Naive thymus-derived CD4-positive, alpha-beta T cell (primary cell): Measurements from ENCODE around the gene CHKB. TPM values are rescaled to one million over a fixed set of nuclear protein-coding genes. Genes with fewer than 3 reads are reported as not detected.

Experiments
- ATAC-seq: fragments of 150-1000 bp; cut with Tn5 transposase; 2 replicates; pipeline ENCODE4 v1.10.0; 2021; ENCODE audit warnings: mild to moderate bottlenecking, moderate library complexity
- CTCF ChIA-PET: fragments of 350-600 bp; sonication (Branson Sonifier 250); formaldehyde crosslinking; loops from one replicate; lab custom pipeline; 2021; ENCODE audit warnings: antibody characterized with exemption; lab: Charles Lee
- POLR2A ChIA-PET: fragments of 350-600 bp; sonication (Branson Sonifier 250); formaldehyde crosslinking; loops from one replicate; lab custom pipeline; 2021; ENCODE audit warnings: antibody characterized with exemption, inconsistent platforms; lab: Charles Lee
- DNase-seq, 9 donors: peaks; one replicate each; pipeline versions ENCODE4 v3.0.0 to v3.0.0-alpha.2; 2020 to 2022; ENCODE audit warnings: mixed read lengths in 1 of 9
- H3K27ac ChIP-seq: one replicate; pipeline ENCODE4 v1.7.0; 2013; ENCODE audit warnings: mild to moderate bottlenecking, low read depth, low read length, moderate library complexity
- H3K27me3 ChIP-seq, 2 donors: one replicate each; pipeline ENCODE4 v1.7.0; 2013; ENCODE audit warnings: low read length in 2 of 2, mild to moderate bottlenecking in 2 of 2, moderate library complexity in 2 of 2; ENCODE audit not compliant: control insufficient read depth in 2 of 2, insufficient read depth in 2 of 2
- H3K36me3 ChIP-seq, 3 experiments: 1 replicate in 2 of 3; 2 replicates in 1 of 3; pipeline ENCODE4 v1.7.0; 2013; ENCODE audit warnings: low read length in 3 of 3, mild to moderate bottlenecking in 3 of 3, moderate library complexity in 1 of 3; ENCODE audit not compliant: insufficient read depth in 3 of 3, control insufficient read depth in 2 of 3
- H3K4me1 ChIP-seq, 2 donors: one replicate each; pipeline ENCODE4 v1.7.0; 2013; ENCODE audit warnings: low read length in 2 of 2, mild to moderate bottlenecking in 2 of 2, moderate library complexity in 1 of 2; ENCODE audit not compliant: control insufficient read depth in 2 of 2, insufficient read depth in 2 of 2
- H3K4me3 ChIP-seq: 2 replicates; pipeline ENCODE4 v1.7.0; 2013; ENCODE audit warnings: mild to moderate bottlenecking, low read length
- H3K9me3 ChIP-seq, 3 experiments: 1 replicate in 2 of 3; 2 replicates in 1 of 3; pipeline ENCODE4 v1.7.0; 2013; ENCODE audit warnings: low read length in 3 of 3; ENCODE audit not compliant: control insufficient read depth in 2 of 3
- H3K27ac Mint-ChIP-seq, 9 donors: one replicate each; pipeline ENCODE4 v1.8.0; 2020 to 2022; ENCODE audit warnings: mixed read lengths in 9 of 9, mild to moderate bottlenecking in 8 of 9, moderate library complexity in 5 of 9, inconsistent platforms in 2 of 9
- H3K27me3 Mint-ChIP-seq, 5 donors: one replicate each; pipeline ENCODE4 v1.8.0; 2021 to 2022; ENCODE audit warnings: mixed read lengths in 5 of 5, mild to moderate bottlenecking in 1 of 5
- H3K36me3 Mint-ChIP-seq, 5 donors: one replicate each; pipeline ENCODE4 v1.8.0; 2020 to 2022; ENCODE audit warnings: mixed read lengths in 5 of 5, mild to moderate bottlenecking in 3 of 5, inconsistent platforms in 1 of 5
- H3K4me1 Mint-ChIP-seq, 7 donors: one replicate each; pipeline ENCODE4 v1.8.0; 2020 to 2022; ENCODE audit warnings: mixed read lengths in 7 of 7, mild to moderate bottlenecking in 3 of 7, inconsistent platforms in 1 of 7
- H3K4me3 Mint-ChIP-seq, 10 donors: one replicate each; pipeline ENCODE4 v1.8.0; 2020 to 2022; ENCODE audit warnings: mild to moderate bottlenecking in 10 of 10, mixed read lengths in 10 of 10, moderate library complexity in 6 of 10, inconsistent platforms in 2 of 10
- H3K9me3 Mint-ChIP-seq, 11 donors: one replicate each; pipeline ENCODE4 v1.8.0; 2020 to 2022; ENCODE audit warnings: mixed read lengths in 11 of 11, mild to moderate bottlenecking in 4 of 11, inconsistent platforms in 1 of 11, moderate library complexity in 1 of 11
- intact Hi-C, 2 donors: fragments of 100-400 bp; cut with micrococcal nuclease; formaldehyde crosslinking; loops; one replicate each; pipeline ENCODE4 v1.15.1; 2023
- polyA plus RNA-seq, 2 donors: library from polyadenylated mRNA; unstranded; fragments of 300-500 nt; fragmentation: Illumina TruSeq; gene quantifications; one replicate each; pipeline ENCODE4 v1.2.3, GENCODE V29; 2021
- total RNA-seq, 6 experiments: library from RNA in 5 of 6; stranded (reverse) in 5 of 6; gene quantifications; 1 replicate in 5 of 6; 2 replicates in 1 of 6; pipeline ENCODE4 v1.2.3 and lab custom pipeline; 2021 to 2026

The CHKB gene
- total and polyA plus RNA-seq, 7 experiments from 2014 or later, result 24.2 to 214 (median 158) TPM

DNA sequence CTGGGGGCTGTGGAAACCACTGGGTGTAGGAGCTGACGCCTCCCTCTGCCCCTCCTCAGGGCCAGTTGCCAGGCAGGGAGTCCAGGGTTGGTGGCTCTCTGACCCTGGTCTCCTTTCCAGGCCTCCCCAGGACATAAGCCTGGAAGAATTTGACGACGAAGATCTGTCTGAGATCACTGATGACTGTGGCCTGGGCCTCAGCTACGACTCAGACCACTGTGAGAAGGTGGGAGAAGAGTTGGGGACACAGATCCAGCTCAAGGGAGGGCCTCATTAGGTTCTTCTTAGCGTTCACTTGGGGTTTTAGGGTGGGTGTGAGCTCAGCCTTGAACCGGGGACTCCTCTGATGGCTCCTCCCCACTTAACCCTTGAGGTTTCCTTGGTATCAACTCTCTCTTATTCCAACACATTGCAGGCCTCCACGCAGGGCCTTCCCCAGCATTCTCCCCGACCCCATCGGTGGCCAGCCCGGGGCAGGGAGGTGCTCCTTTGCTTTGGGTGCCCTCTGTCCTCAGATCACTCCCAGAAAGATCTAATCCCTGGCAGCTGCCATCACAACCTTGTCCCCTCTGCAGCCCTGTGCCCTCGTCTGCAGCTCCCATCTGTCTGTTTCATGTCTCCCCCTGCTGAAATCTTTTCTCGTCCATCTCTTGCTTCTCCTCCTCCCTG is 19.2 kb upstream of the CHKB start:
- POLR2A ChIA-PET, result interaction anchor here (1.1 kb wide), 1 partner anchor 36 kb away, joined by 3 read pairs; no protein-coding TSS in a partner anchor
- Mint-ChIP-seq H3K27ac (peak overlapping the region in 2 of 9 donors; percentile 67 to 82), H3K36me3 (peaks cover 4 to 18% (median 8%) of the 10 kb centered on the region in 5 donors)

DNA sequence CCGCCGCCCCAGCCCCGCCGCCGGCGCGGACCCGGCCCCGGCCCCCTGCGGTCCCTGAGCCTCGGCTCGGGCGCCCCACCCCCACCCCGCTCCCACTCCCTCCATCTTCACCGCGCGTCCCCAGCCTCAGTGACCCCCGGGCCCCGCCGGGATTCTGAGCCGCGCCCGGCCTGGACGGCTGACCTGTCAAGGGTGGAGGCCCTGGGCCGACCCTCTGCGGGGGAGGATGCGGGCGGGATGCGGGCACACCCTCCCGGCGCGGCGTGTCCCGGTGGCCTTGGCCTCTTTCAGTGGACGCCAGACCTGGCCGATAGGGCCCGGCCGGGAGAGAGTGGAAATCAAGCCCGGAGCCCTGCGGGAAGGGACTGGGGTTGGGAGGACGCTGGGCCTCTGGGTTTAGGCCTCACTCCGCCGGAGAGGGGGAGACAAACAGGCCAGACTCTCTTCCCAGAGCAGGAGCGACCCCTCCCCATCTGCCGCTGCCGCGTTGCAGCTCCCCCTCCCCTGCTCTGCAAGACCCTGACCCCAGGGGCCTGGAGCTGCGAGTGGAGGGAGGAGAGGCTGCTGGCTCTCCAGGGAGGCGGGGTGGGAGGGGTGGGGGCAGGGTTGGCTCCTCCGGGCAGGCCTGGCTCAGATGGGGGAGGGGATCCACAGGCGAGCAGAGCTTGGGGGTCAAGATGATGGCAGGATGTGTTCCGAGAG is 18.5 kb upstream of the CHKB start:
- peaks cover 0 to 4% of the 10 kb centered on the region in 2 donors for H3K4me1 ChIP-seq
- DNase-seq (no peak), ATAC-seq (no peak)
- H3K4me3 ChIP-seq, result no peak overlapping the region
- no peaks in the 10 kb centered on the region for H3K36me3 ChIP-seq
- no peak overlapping the region for H3K27ac ChIP-seq
- H3K9me3 ChIP-seq, result no peaks in the 10 kb centered on the region
- Mint-ChIP-seq H3K27me3 (peaks cover 27 to 59% (median 29%) of the 10 kb centered on the region in 5 donors), H3K9me3 (peaks cover 0 to 6% (median 0%) of the 10 kb centered on the region in 11 donors), H3K27ac (peak overlapping the region in 1 of 9 donors; percentile 67), H3K4me3 (peak overlapping the region in 9 of 10 donors; percentile 63 to 89 (median 78)), H3K4me1 (peaks cover 6 to 18% (median 12%) of the 10 kb centered on the region in 7 donors), H3K36me3 (peaks cover 4 to 24% (median 14%) of the 10 kb centered on the region in 5 donors)
- H3K27me3 ChIP-seq, result peaks cover 5 to 6% of the 10 kb centered on the region in 2 donors
- POLR2A ChIA-PET, result interaction anchor here (1.1 kb wide), 1 partner anchor 35 kb away, joined by 3 read pairs; no protein-coding TSS in a partner anchor
- CTCF ChIA-PET, result no interaction called here
- intact Hi-C loops, result loop anchor here in 1 of 2 donors (1.0 kb wide), 2 partner anchors 18 to 39 kb away; partner anchors contain the start of gene SYCE3

More for the DNA sequence above, 19.2 kb upstream of the CHKB start:
- no peak overlapping the region for H3K27ac ChIP-seq
- DNase-seq (no peak), ATAC-seq (no peak)
- H3K36me3 ChIP-seq, result no peaks in the 10 kb centered on the region
- H3K27me3 ChIP-seq, result peaks cover 5 to 6% of the 10 kb centered on the region in 2 donors
- H3K4me1 ChIP-seq, result peaks cover 0 to 4% of the 10 kb centered on the region in 2 donors
- peaks cover 30 to 59% (median 33%) of the 10 kb centered on the region in 5 donors for H3K27me3 Mint-ChIP-seq
- intact Hi-C loops, result no loop called here
- H3K4me3 Mint-ChIP-seq, result peak overlapping the region; percentile 63 to 89 (median 78)
- CTCF ChIA-PET, result no interaction called here
- H3K9me3 Mint-ChIP-seq, result peaks cover 0 to 6% (median 0%) of the 10 kb centered on the region in 11 donors
- no peaks in the 10 kb centered on the region for H3K9me3 ChIP-seq
- H3K4me3 ChIP-seq, result no peak overlapping the region
- peaks cover 6 to 18% (median 12%) of the 10 kb centered on the region in 7 donors for H3K4me1 Mint-ChIP-seq

DNA sequence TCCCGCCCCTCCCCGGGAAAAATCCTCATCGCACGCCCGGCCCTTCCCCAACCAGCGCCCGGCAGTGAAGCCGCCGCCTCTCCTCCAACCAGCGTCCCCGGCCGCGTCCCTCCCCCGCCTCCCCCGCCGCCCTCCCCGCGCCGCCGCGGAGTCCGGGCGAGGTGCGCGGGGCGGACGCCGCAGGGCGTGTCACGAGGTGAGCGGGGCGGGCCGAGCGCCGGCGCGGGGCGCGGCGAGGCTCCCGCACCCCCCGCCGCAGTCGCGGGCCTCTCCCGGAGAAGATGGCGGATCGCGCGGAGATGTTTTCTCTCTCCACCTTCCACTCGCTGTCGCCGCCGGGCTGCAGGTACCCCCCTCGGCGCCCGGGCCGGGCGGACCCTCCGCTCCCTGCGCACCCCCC is 17.9 kb upstream of the CHKB start, which contains the start of gene MAPK8IP2:
MAPK8IP2 (plus strand) TSS at position 256 of the 400 bp plus-strand sequence; CDS start at position 282, 26 bp downstream.
- intact Hi-C loops, result loop anchor here in 1 of 2 donors (1.0 kb wide), 2 partner anchors 17 to 38 kb away; partner anchors contain the start of gene SYCE3
- H3K27me3 Mint-ChIP-seq, result peaks cover 23 to 56% (median 28%) of the 10 kb centered on the region in 5 donors
- no peaks in the 10 kb centered on the region for H3K9me3 ChIP-seq
- peaks cover 0 to 4% of the 10 kb centered on the region in 2 donors for H3K4me1 ChIP-seq
- peaks cover 5 to 6% of the 10 kb centered on the region in 2 donors for H3K27me3 ChIP-seq
- H3K9me3 Mint-ChIP-seq, result peaks cover 0 to 6% (median 0%) of the 10 kb centered on the region in 11 donors
- DNase-seq, result no peak
- peaks cover 6 to 18% (median 12%) of the 10 kb centered on the region in 7 donors for H3K4me1 Mint-ChIP-seq
- H3K36me3 ChIP-seq, result no peaks in the 10 kb centered on the region
- no peak within 1 kb of the TSS for H3K4me3 ChIP-seq
- POLR2A ChIA-PET, result interaction anchor here (1.0 kb wide), 1 partner anchor 19 kb away, joined by 3 read pairs; no protein-coding TSS in a partner anchor
- CTCF ChIA-PET, result no interaction called here
- ATAC-seq, result peak; percentile 41
- H3K4me3 Mint-ChIP-seq, result peak within 1 kb of the TSS; percentile 63 to 89 (median 78)
- H3K27ac Mint-ChIP-seq, result peak within 1 kb of the TSS in 1 of 9 donors; percentile 67
- no peak within 1 kb of the TSS for H3K27ac ChIP-seq
- H3K36me3 Mint-ChIP-seq, result peaks cover 4 to 24% (median 14%) of the 10 kb centered on the region in 5 donors

DNA sequence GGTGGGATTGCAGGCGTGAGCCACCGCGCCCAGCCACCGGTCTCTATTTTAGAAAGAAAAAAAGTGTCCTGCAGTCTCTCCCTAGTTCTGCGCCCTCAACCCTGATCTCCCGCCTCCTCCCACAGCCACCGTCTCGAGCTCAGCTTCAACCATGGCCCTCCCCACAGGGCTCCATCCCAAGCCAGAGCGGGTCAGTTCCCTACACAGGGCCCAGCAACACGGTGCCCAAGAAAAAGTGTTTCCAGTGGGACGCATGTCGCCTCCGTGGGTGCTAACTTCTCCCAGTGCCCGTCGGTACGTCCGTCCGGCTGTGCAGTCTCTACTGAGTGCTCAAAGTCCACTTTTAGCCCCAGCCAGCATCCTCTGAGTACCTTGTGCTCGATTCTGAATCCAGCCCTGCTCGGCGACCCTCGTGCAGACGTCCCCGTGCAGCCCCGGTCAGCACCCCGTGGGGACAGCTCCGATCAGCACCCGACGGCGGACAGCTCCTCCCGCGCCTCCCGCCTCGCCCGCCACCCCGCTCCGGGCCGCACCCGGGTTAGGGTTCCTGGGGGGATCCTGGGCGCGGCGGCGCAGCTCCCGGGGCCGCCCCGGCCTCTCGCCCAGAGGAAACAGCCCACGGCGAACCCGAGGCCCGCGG is 17.3 kb upstream of the CHKB start:
- Histone ChIP-seq H3K27ac (no peak overlapping the region), H3K4me3 (no peak overlapping the region), H3K4me1 (peaks cover 0 to 4% of the 10 kb centered on the region in 2 donors), H3K27me3 (peaks cover 5 to 6% of the 10 kb centered on the region in 2 donors), H3K36me3 (no peaks in the 10 kb centered on the region), H3K9me3 (no peaks in the 10 kb centered on the region)
- Mint-ChIP-seq H3K36me3 (peaks cover 4 to 24% (median 14%) of the 10 kb centered on the region in 5 donors), H3K9me3 (peaks cover 0 to 6% (median 0%) of the 10 kb centered on the region in 11 donors), H3K27ac (no peak overlapping the region), H3K27me3 (peaks cover 19 to 51% (median 28%) of the 10 kb centered on the region in 5 donors), H3K4me3 (peak overlapping the region; percentile 19 to 79 (median 54)), H3K4me1 (peaks cover 6 to 18% (median 12%) of the 10 kb centered on the region in 7 donors)
- ChIA-PET CTCF (no interaction called here), POLR2A (interaction anchor here (1.0 kb wide), 2 partner anchors 18 to 20 kb away, joined by 3 read pairs; no protein-coding TSS in a partner anchor)
- intact Hi-C loops, result loop anchor here in 1 of 2 donors (1.0 kb wide), 2 partner anchors 17 to 38 kb away; partner anchors contain the start of gene SYCE3
- peak; percentile 89 for ATAC-seq
- DNase-seq, result peak; percentile 43 to 81 (median 66)

DNA sequence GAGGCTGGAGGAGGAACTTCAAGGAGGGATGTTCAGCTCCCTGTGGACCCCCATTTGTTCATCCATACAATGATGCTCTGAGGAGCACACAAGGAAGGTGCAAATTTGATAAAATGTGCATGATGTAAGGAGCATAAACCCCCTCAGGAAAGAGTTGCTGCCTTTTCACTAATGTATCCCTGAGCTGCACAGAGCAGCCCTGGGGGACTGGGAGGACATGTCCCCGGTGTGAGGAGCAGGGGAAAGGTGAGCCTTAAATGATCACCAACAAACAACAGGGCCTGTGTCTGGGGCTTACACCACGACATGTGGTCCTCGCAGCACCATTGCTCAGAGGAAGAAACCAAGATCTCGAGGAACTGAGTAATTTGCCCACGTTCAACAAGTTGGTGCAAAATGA is 14.4 kb upstream of the CHKB start:
- Mint-ChIP-seq H3K4me1 (peaks cover 4 to 12% (median 6%) of the 10 kb centered on the region in 7 donors), H3K36me3 (peaks cover 4 to 25% (median 14%) of the 10 kb centered on the region in 5 donors), H3K4me3 (peak overlapping the region in 1 of 10 donors; percentile 19), H3K27me3 (peaks cover 7 to 40% (median 15%) of the 10 kb centered on the region in 5 donors), H3K9me3 (peaks cover 0 to 3% (median 0%) of the 10 kb centered on the region in 11 donors), H3K27ac (no peak overlapping the region)
- H3K27ac ChIP-seq, result no peak overlapping the region
- no peaks in the 10 kb centered on the region for H3K9me3 ChIP-seq
- peaks cover 3 to 5% of the 10 kb centered on the region in 2 donors for H3K27me3 ChIP-seq
- POLR2A ChIA-PET, result no interaction called here
- DNase-seq, result no peak
- no peak for ATAC-seq
- peaks cover 0 to 4% of the 10 kb centered on the region in 2 donors for H3K4me1 ChIP-seq
- intact Hi-C loops, result no loop called here
- no peaks in the 10 kb centered on the region for H3K36me3 ChIP-seq
- CTCF ChIA-PET, result no interaction called here
- no peak overlapping the region for H3K4me3 ChIP-seq
